Measurements from ENCODE around the gene DTNB. TPM values are rescaled to one million over a fixed set of nuclear protein-coding genes. Genes with fewer than 3 reads are reported as not detected.

DTNB gene
- total RNA-seq = 37.3 and 45.8 TPM in 2 replicates
- total RNA-seq (2013) = 9.9 TPM
- polyA plus RNA-seq = 24.0 and 25.7 TPM in 2 replicates
- 8.9 and 18.6 TPM in 2 replicates for polyA minus RNA-seq

- TF ChIP-seq, protein P1, sequence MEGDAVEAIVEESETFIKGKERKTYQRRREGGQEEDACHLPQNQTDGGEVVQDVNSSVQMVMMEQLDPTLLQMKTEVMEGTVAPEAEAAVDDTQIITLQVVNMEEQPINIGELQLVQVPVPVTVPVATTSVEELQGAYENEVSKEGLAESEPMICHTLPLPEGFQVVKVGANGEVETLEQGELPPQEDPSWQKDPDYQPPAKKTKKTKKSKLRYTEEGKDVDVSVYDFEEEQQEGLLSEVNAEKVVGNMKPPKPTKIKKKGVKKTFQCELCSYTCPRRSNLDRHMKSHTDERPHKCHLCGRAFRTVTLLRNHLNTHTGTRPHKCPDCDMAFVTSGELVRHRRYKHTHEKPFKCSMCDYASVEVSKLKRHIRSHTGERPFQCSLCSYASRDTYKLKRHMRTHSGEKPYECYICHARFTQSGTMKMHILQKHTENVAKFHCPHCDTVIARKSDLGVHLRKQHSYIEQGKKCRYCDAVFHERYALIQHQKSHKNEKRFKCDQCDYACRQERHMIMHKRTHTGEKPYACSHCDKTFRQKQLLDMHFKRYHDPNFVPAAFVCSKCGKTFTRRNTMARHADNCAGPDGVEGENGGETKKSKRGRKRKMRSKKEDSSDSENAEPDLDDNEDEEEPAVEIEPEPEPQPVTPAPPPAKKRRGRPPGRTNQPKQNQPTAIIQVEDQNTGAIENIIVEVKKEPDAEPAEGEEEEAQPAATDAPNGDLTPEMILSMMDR (IDR thresholded peaks at IDR 0.05) = no peak
- no peak for TF ChIP-seq EZH2 (IDR thresholded peaks at IDR 0.05; ENCODE audit: borderline replicate concordance, insufficient read depth, low read depth, low read length, poor library complexity, severe bottlenecking)
- DNase-seq (peak; percentile 89), ATAC-seq (ENCODE audit: low read depth) (peak; percentile 74)
- H2AFZ ChIP-seq (ENCODE audit: insufficient read depth, low read depth, low read length, poor library complexity, severe bottlenecking) = peak within 1 kb of the TSS; percentile 96
- CTCF ChIA-PET = interaction anchor here (0.9 to 4.5 kb wide), 4 partner anchors 9 to 110 kb away, joined by 3 to 17 read pairs (median 8); no protein-coding TSS in a partner anchor
- peak within 1 kb of the TSS; percentile 75 to 85 (median 82) for H3K4me3 ChIP-seq (ENCODE audit: control extremely low read depth in 1 of 5, extremely low read depth in 1 of 5, insufficient read depth in 1 of 5, low read depth in 2 of 5, low read length in 4 of 5)
- Mint-ChIP-seq H3K27me3 (no peaks in the 10 kb centered on the region), H3K4me1 (peaks cover 16% of the 10 kb centered on the region), H3K27ac (peak within 1 kb of the TSS; percentile 91), H3K9me3 (ENCODE audit: insufficient read depth) (no peaks in the 10 kb centered on the region), H3K4me3 (peak within 1 kb of the TSS; percentile 94)
- H3K9ac ChIP-seq (ENCODE audit: low read length) = peak within 1 kb of the TSS; percentile 88
- H3K27ac ChIP-seq (ENCODE audit: low read length in 2 of 2) = peak within 1 kb of the TSS; percentile 59 to 71
- peaks cover 0 to 2% (median 0%) of the 10 kb centered on the region in 4 experiments for H3K27me3 ChIP-seq (replicated peaks in 1 of 4; ENCODE audit: control extremely low read depth in 1 of 4, control insufficient read depth in 3 of 4, insufficient read depth in 4 of 4, low read length in 3 of 4)
- WGBS (ENCODE audit: insufficient coverage) = 1% methylated on average over 106 of the region's 111 CpGs
- intact Hi-C loops (cut with micrococcal nuclease) = loop anchor here (5.0 to 10.0 kb wide), 7 partner anchors 311 to 1746 kb away; partner anchors contain the start of genes ATAD2B, DNAJC27, EFR3B and NCOA1
- POLR2A ChIA-PET = interaction anchor here (0.6 to 0.7 kb wide), 2 partner anchors 626 to 772 kb away, joined by 3 read pairs; no protein-coding TSS in a partner anchor
- H3K36me3 ChIP-seq (replicated peaks in 1 of 2; ENCODE audit: control extremely low read depth in 1 of 2, control insufficient read depth in 1 of 2, extremely low read depth in 1 of 2, insufficient read depth in 2 of 2, low read length in 1 of 2) = no peaks in the 10 kb centered on the region
- peaks cover 27% of the 10 kb centered on the region for H3K79me2 ChIP-seq (ENCODE audit: control insufficient read depth, insufficient read depth, low read length)
- H4K20me1 ChIP-seq (ENCODE audit: control insufficient read depth, insufficient read depth, low read length, poor library complexity, severe bottlenecking) = peaks cover 25% of the 10 kb centered on the region
- no peaks in the 10 kb centered on the region for H3K9me3 ChIP-seq (ENCODE audit: control extremely low read depth in 1 of 3, control insufficient read depth in 2 of 3, insufficient read depth in 1 of 3, low read length in 2 of 3)
- H3K4me1 ChIP-seq (ENCODE audit: control insufficient read depth in 2 of 2, insufficient read depth in 2 of 2, low read length in 2 of 2) = peaks cover 8 to 16% of the 10 kb centered on the region in 2 donors
- peak within 1 kb of the TSS; percentile 91 for H3K4me2 ChIP-seq (replicated peaks; ENCODE audit: low read depth, low read length, poor library complexity, severe bottlenecking)
These were observed at the start of gene DTNB for GRCh38 chr2:25673300-25674076. TSS of gene DTNB (minus strand) at chr2:25673577. CDS start at chr2:25652660, 20,917 bp downstream.

DNA sequence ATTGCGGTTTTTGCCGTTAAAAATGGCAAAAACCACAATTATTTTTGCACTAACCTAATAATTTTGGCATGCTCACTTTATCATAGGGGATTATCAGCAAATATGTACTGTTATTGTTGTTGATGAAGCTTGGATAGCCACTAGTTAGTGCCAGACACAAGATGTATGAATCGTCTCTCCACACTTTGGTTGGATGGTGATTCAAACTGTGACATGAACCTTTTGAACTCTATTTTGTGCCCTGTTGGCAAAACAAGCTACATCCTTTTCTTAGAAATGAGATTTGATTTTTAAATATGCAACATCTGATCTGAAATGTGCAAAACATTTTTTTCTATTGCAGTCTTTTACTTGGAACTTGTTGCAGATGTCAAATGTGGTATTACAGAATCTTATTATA is 48.8 kb upstream of the DTNB start:
- TF ChIP-seq, protein P1 (IDR thresholded peaks at IDR 0.05) = no peak
- no peak for TF ChIP-seq EZH2 (IDR thresholded peaks at IDR 0.05; ENCODE audit: borderline replicate concordance, insufficient read depth, low read depth, low read length, poor library complexity, severe bottlenecking)
- Histone ChIP-seq H3K9ac (ENCODE audit: low read length) (no peak overlapping the region), H3K4me3 (ENCODE audit: control extremely low read depth in 1 of 5, extremely low read depth in 1 of 5, insufficient read depth in 1 of 5, low read depth in 2 of 5, low read length in 4 of 5) (no peak overlapping the region), H4K20me1 (ENCODE audit: control insufficient read depth, insufficient read depth, low read length, poor library complexity, severe bottlenecking) (no peaks in the 10 kb centered on the region), H3K27ac (ENCODE audit: low read length in 2 of 2) (no peak overlapping the region), H3K27me3 (replicated peaks in 1 of 4; ENCODE audit: control extremely low read depth in 1 of 4, control insufficient read depth in 3 of 4, insufficient read depth in 4 of 4, low read length in 3 of 4) (no peaks in the 10 kb centered on the region), H3K4me2 (replicated peaks; ENCODE audit: low read depth, low read length, poor library complexity, severe bottlenecking) (no peak overlapping the region), H3K36me3 (replicated peaks in 1 of 2; ENCODE audit: control extremely low read depth in 1 of 2, control insufficient read depth in 1 of 2, extremely low read depth in 1 of 2, insufficient read depth in 2 of 2, low read length in 1 of 2) (no peaks in the 10 kb centered on the region), H3K4me1 (ENCODE audit: control insufficient read depth in 2 of 2, insufficient read depth in 2 of 2, low read length in 2 of 2) (no peaks in the 10 kb centered on the region), H3K79me2 (ENCODE audit: control insufficient read depth, insufficient read depth, low read length) (no peaks in the 10 kb centered on the region), H3K9me3 (ENCODE audit: control extremely low read depth in 1 of 3, control insufficient read depth in 2 of 3, insufficient read depth in 1 of 3, low read length in 2 of 3) (no peaks in the 10 kb centered on the region), H2AFZ (ENCODE audit: insufficient read depth, low read depth, low read length, poor library complexity, severe bottlenecking) (no peak overlapping the region)
- 40% methylated on average over 1 of the region's 3 CpGs for WGBS (ENCODE audit: insufficient coverage)
- no peak overlapping the region for H3K4me3 Mint-ChIP-seq
- ChIA-PET POLR2A (no interaction called here), CTCF (interaction anchor here (0.6 kb wide), 1 partner anchor 421 kb away, joined by 3 read pairs; no protein-coding TSS in a partner anchor)
- H3K27me3 Mint-ChIP-seq = peaks cover 13% of the 10 kb centered on the region
- intact Hi-C loops (cut with micrococcal nuclease) = no loop called here
- no peaks in the 10 kb centered on the region for H3K9me3 Mint-ChIP-seq (ENCODE audit: insufficient read depth)
- ATAC-seq (ENCODE audit: low read depth) (no peak), DNase-seq (no peak)
- no peak overlapping the region for H3K27ac Mint-ChIP-seq
- H3K4me1 Mint-ChIP-seq = no peaks in the 10 kb centered on the region

Data from B cell (primary cell).